GM19043 (cell line): ENCODE results near the gene AP4S1.
"Not testable (repeated sequence)": the region's sequence is repeated elsewhere in the genome, so short reads cannot be mapped to it uniquely, and the experiment has no call there.

Experiments
- ATAC-seq: cut with Tn5 transposase; IDR thresholded peaks from one replicate; pipeline ENCODE4 v1.9.1; 2021; ENCODE audit warnings: low read depth; ENCODE audit not compliant: unreplicated experiment

The AP4S1 gene

GRCh38 chr14:31004007-31004406, 21.4 kb upstream of the AP4S1 start:
- ATAC-seq, result not testable (repeated sequence)

- no peak for ATAC-seq
These were observed 18.7 kb upstream of the AP4S1 start for GRCh38 chr14:31006703-31007102.

DNA sequence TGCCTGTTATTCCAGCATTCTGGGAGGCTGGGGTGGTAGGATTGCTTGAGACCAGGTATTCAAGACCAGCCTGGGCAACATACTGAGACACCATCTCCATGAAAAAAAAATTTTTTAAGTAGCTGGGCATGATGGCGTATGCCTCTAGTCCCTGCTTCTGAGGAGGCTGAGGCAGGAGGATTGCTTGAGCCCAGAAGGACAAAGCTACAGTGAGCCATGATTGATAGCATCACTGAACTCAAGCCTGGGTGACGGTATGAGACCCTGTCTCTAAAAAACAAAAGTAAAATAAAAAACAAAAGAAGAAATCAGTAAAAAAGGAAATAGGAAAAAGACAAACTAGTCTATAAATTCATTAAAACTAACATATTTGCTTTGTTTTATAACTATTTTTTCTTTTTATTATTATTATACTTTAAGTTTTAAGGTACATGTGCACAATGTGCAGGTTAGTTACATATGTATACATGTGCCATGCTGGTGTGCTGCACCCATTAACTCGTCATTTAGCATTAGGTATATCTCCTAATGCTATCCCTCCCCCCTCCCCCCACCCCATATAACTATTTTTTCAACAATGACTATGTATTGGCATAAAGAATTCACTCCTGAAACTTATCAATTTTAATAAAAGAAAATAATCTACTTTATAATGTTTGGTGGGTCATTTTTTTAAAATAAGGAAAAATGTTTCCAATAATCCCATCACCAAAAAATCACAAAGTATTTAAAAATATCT, 15.4 kb upstream of the AP4S1 start:
- ATAC-seq, result no peak

DNA sequence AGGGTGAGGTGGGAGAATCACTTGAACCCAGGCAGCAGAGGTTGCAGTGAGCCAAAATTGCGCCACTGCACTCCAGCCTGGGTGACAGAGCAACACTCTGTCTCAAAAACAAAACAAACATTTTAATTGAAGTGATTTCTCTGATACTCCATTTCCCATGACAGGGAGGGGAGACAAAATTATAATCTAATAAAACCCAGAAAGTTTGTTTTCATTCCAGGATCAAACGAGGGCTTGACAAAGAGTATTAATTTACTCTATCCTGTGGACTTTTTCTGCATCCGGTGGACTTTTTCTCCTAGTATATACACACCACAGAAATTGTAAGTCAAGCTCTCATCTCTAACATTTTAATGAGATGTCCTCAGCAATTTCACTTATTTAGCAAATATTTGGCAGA, 14.5 kb upstream of the AP4S1 start:
- no peak for ATAC-seq

DNA sequence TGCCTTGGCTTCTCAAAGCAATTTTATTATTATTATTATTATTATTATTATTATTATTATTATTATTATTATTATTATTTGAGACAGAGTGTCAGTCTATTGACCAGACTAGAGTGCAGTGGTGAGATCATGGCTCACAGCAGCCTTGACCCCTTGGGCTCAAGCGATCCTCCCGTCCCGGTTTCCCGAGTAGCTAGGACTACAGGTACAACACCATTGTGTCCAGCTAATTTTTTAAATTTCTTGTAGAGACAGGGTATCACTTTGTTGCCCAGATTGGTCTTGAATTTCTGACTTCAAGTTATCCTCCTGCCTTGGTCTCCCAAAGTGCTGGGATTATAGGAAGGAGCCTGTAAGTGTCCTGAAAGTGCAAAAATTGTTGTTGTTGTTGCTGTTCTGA, 11.6 kb upstream of the AP4S1 start:
- no peak for ATAC-seq

DNA sequence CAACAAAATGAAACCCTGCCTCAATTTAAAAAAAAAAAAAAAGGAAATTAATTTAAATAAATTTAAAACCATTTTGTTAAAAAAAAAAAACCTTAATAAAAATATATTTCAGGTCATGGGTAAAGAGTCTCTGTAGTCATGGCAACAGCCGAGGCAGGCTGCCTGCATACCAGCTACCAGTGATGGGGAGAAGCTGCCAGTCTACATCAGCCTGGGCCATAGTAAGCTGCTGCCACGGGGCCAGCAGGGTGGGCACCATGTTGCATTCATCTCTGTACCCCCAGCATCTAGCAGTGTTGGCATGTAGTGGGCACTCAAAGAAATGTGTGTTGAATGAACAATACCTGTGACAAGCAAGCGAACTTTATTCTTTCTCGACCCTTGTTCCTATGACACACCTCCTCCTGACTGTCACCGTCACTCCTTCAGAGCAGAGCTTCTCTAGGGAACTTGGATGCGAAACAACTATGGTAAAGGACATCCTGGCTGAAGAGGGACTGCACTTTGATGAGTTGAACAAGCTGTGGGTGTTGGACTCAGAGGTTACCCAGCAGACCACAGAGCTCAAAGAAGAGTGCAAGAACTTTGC, 7.3 kb upstream of the AP4S1 start:
- ATAC-seq, result no peak

DNA sequence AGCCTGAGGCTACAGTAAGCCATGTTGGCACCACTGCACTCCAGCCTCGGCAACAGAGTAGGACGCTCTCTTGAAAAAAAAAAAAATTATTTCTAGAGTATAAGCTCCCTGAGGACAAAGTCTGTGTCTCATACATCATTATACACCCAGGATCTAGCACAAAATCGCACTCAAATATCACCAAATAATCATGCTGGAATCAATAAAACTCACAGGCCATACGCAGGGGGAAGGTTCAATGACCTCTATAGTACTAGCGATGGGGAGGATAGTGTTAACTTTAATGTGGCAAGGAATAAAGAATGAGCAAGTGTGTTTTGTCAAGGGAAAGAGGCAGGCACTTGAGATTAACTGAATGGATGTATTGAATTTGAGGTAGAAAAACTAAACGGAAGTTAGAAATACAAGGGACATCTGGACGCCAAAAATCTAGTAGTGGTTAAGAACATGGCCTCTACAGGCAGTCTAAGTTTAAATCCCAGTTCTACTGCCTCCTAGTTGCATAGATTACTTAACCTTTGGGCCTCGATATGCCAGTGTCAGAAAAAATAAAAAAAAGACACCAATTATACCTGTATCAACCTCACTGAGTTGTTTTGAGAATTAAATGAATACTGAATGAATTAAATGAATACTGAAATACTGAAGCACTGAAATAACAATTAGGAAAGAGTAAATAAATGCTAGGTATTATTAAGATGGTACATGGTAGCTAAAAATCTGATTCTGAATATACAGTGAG, 4.4 kb upstream of the AP4S1 start:
- ATAC-seq, result no peak

DNA sequence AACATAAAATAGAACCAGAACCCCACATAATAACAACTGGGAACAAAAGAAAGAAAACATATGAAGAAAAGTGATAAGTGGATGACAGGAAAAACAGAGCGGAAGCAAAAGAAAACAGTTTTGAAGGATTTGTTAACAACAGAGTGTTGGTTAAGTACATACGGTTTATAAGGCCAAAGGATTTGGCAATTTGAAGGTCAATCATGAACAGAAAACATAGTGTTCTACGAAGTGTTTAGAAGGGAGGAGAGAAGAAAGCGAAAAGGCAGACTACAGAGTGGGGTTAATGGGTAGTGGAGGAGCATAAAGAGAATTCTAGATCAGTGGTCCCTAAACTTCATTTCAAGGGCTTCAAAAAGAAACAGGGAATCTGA, 3.9 kb upstream of the AP4S1 start:
- no peak for ATAC-seq

- no peak for ATAC-seq
These were observed 3.1 kb upstream of the AP4S1 start for GRCh38 chr14:31022386-31022785.

- ATAC-seq, result no peak
These were observed 1.4 kb upstream of the AP4S1 start for GRCh38 chr14:31024010-31024480.

- no peak for ATAC-seq
These were observed 677 bp upstream of the AP4S1 start for GRCh38 chr14:31024577-31025366.

DNA sequence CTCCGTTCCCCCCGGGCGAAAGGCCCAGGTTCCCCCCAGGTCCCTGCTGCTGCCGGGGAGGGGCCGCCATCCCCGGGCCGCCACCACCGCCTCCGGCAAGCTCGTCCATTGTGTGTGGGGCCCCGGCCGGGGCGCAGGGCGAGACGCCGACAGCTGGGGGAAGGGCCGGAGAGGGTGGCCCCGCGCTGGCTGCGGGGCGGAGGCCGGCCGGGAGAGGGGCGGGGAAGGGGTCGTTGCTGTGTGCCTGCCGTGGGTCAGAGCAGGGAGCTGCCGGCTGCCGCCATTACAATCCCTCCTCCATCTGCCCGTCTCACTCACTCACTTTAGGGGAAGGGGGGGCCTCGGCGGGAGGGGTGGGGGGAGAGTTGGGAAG, 614 bp downstream of the AP4S1 start, which contains the start of gene STRN3:
STRN3 (minus strand) TSS at position 303 of the 373 bp plus-strand sequence; CDS start at position 109, 194 bp downstream.
- no peak for ATAC-seq

DNA sequence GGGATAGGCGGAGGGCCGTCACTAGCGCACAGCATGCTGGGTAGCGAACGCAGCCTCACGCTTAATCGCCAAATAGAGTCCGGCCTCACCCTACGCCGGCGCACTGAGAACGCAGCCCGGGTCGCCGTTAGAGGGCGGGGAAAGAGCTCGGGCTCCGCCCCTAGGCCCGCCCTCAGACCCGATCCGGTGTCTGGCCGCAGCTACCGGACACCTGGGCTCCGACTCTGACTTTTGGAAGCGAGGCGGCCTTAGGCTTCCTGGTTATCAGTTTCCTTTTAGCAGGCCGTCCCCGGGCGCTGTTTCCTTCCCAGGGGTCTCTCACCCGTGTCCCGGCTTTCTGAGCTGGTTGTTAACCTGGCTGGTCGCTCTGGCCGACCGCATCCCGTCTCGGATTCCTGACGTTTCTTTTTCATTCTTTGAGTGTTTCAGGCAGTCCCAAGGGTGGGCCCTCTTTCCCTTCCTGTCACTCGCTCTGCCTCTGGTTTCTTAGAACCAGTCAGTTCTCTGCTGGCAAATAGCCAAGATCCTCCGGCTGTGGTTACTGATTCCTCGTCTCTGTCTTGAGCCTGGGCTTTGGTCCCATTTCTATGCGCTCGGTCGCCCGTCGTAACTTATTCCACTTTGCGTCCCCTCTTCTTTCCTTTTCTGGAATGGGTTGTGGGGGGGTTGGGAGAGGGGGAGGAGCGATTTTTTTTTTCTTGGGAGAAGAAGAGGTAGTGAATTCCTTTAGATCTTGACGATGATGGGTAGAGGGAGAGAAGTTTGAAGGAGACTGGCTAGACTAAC, 1.2 kb downstream of the AP4S1 start:
- peak; percentile 92 for ATAC-seq

DNA sequence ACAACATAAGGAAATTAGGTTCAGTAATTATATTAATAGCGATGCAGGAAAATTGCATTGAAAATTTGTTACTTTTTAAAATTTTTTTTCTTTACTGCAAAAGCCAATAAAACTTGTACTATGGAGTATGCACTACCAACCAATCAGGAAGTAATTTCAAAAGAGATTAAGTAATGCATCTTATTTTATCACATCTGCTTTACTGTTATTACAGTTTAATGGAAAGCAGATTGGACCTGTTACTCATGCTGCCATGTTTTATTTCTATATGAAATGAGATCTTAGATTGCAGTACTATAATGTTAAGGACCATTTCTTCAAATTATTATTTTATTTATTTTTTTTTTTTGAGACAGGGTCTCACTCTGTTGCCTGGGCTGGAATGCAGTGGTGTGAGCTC, 2.4 kb downstream of the AP4S1 start:
- ATAC-seq, result no peak

DNA sequence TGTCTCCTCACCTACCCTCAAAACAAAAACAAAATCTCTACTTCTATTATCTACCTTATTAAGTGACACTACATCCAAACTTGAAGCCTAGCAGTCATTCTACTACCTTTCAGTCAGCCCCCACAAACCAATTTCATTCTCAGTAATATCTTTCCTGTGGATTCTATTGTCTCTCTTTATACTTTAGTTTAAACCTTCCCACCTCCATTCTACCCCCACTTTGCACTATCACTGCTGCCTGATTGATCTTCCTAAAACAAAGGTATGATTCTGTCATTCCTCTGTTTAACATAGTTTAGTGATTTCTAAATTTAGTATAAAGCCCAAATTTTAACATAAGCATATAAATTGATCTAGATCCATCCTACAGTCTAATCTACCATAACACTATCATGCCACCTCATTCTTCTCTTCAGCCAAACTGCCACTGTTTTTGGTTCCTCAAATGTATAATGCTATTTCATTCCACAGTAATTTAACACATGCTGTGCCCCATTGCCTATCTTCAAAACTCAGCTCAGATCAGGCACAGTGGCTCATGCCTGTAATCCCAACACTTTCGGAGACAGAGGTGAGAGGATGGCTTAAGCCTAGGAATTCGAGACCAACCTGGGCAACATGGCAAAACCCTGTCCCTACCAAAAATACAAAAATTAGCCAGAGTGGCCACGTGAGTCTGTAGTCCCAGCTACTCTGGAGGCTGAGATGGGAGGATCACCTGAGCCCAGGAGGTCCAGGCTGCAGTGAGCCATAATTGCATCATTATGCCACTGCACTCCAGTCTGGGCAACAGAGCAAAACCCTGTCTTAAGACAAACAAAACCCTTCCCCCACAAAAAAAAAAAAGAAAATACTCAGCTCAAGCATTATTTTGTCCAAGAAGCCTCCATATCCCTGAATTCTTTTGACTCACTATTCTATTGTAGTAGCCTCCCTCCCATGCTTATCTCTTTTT, 3.8 kb downstream of the AP4S1 start:
- no peak for ATAC-seq

GRCh38 chr14:31030469-31030868, 5.0 kb downstream of the AP4S1 start:
- ATAC-seq, result no peak

GRCh38 chr14:31036552-31036951, 11.1 kb downstream of the AP4S1 start:
- no peak for ATAC-seq

DNA sequence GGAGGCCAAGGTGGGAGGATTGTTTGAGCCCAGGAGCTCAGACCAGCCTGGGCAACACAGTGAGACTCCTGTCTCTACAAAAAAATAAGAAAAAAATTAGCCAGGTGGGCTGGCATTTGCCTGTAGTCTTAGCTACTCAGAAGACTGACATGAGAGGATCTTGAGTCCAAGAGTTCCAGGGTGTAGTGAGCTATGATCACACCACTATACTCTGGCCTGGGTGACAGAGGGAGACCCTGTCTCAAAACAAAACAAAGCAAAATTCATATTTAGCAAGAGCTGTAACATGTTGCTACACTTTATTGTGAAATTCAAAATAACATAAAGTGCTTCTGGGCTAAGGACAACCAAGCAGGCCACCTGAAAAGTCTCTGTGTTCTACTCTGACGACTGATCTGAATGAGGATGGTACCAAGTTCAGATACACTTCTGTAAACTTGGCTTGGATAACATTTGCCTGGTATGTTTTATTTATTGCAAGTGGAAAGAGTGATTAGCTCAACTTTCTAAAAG, 12.3 kb downstream of the AP4S1 start:
- ATAC-seq, result no peak
